ENCODE results near the gene SARDH. TPM values are rescaled to one million over a fixed set of nuclear protein-coding genes. Genes with fewer than 3 reads are reported as not detected.

SARDH gene
- total and polyA plus RNA-seq, 4 donors = 6.9 to 10.5 (median 8.8) TPM

- WGBS (ENCODE audit: insufficient coverage) = 86% methylated on average over 32 of the region's 32 CpGs
- H3K9me3 ChIP-seq (ENCODE audit: control insufficient read depth, insufficient read depth, low read length) = no peaks in the 10 kb centered on the region
- no peaks in the 10 kb centered on the region for H3K27me3 ChIP-seq (ENCODE audit: control insufficient read depth, insufficient read depth, low read length)
- H3K4me3 ChIP-seq (ENCODE audit: low read depth, low read length) = no peak overlapping the region
- H3K36me3 ChIP-seq (ENCODE audit: control insufficient read depth, insufficient read depth, low read length) = peaks cover 41% of the 10 kb centered on the region
- no peak overlapping the region for H3K27ac ChIP-seq (ENCODE audit: low read depth, low read length)
- H3K4me1 ChIP-seq (ENCODE audit: control insufficient read depth, insufficient read depth, low read length) = peaks cover 12% of the 10 kb centered on the region
- no peak for DNase-seq (ENCODE audit: low read depth in 4 of 6, low spot score in 6 of 6)
Observed at GRCh38 chr9:133693703-133694529, 44.2 kb downstream of the SARDH start.

- Histone ChIP-seq H3K27ac (ENCODE audit: low read depth, low read length) (no peak overlapping the region), H3K27me3 (ENCODE audit: control insufficient read depth, insufficient read depth, low read length) (no peaks in the 10 kb centered on the region), H3K4me1 (ENCODE audit: control insufficient read depth, insufficient read depth, low read length) (peaks cover 12% of the 10 kb centered on the region), H3K36me3 (ENCODE audit: control insufficient read depth, insufficient read depth, low read length) (peaks cover 48% of the 10 kb centered on the region), H3K9me3 (ENCODE audit: control insufficient read depth, insufficient read depth, low read length) (no peaks in the 10 kb centered on the region), H3K4me3 (ENCODE audit: low read depth, low read length) (no peak overlapping the region)
- 94% methylated on average over 9 of the region's 10 CpGs for WGBS (ENCODE audit: insufficient coverage)
- no peak for DNase-seq (ENCODE audit: low read depth in 4 of 6, low spot score in 6 of 6)
Observed at GRCh38 chr9:133693116-133693515, 45.0 kb downstream of the SARDH start.

- Histone ChIP-seq H3K27ac (ENCODE audit: low read depth, low read length) (no peak overlapping the region), H3K36me3 (ENCODE audit: control insufficient read depth, insufficient read depth, low read length) (peaks cover 51% of the 10 kb centered on the region), H3K27me3 (ENCODE audit: control insufficient read depth, insufficient read depth, low read length) (no peaks in the 10 kb centered on the region), H3K4me1 (ENCODE audit: control insufficient read depth, insufficient read depth, low read length) (peaks cover 12% of the 10 kb centered on the region), H3K4me3 (ENCODE audit: low read depth, low read length) (no peak overlapping the region), H3K9me3 (ENCODE audit: control insufficient read depth, insufficient read depth, low read length) (no peaks in the 10 kb centered on the region)
- 90% methylated on average over 22 of the region's 25 CpGs for WGBS (ENCODE audit: insufficient coverage)
- DNase-seq (ENCODE audit: low read depth in 4 of 6, low spot score in 6 of 6) = no peak
Observed at GRCh38 chr9:133692364-133692985, 45.7 kb downstream of the SARDH start.

- Histone ChIP-seq H3K36me3 (ENCODE audit: control insufficient read depth, insufficient read depth, low read length) (peaks cover 52% of the 10 kb centered on the region), H3K27ac (ENCODE audit: low read depth, low read length) (no peak overlapping the region), H3K4me3 (ENCODE audit: low read depth, low read length) (no peak overlapping the region), H3K27me3 (ENCODE audit: control insufficient read depth, insufficient read depth, low read length) (no peaks in the 10 kb centered on the region), H3K4me1 (ENCODE audit: control insufficient read depth, insufficient read depth, low read length) (peaks cover 12% of the 10 kb centered on the region), H3K9me3 (ENCODE audit: control insufficient read depth, insufficient read depth, low read length) (no peaks in the 10 kb centered on the region)
- WGBS (ENCODE audit: insufficient coverage) = 66% methylated on average over 19 of the region's 19 CpGs
- peak in 1 of 6 donors; percentile 49 for DNase-seq (ENCODE audit: low read depth in 4 of 6, low spot score in 6 of 6)
Observed at GRCh38 chr9:133691626-133692363, 46.4 kb downstream of the SARDH start.

GRCh38 chr9:133691191-133691590 lies 47.0 kb downstream of the SARDH start:
- Histone ChIP-seq H3K4me3 (ENCODE audit: low read depth, low read length) (no peak overlapping the region), H3K9me3 (ENCODE audit: control insufficient read depth, insufficient read depth, low read length) (no peaks in the 10 kb centered on the region)
- 65% methylated on average over 2 of the region's 4 CpGs for WGBS (ENCODE audit: insufficient coverage)

GRCh38 chr9:133690081-133690561 lies 48.0 kb downstream of the SARDH start:
- Histone ChIP-seq H3K9me3 (ENCODE audit: control insufficient read depth, insufficient read depth, low read length) (no peaks in the 10 kb centered on the region), H3K4me1 (ENCODE audit: control insufficient read depth, insufficient read depth, low read length) (peaks cover 24% of the 10 kb centered on the region), H3K27me3 (ENCODE audit: control insufficient read depth, insufficient read depth, low read length) (no peaks in the 10 kb centered on the region), H3K36me3 (ENCODE audit: control insufficient read depth, insufficient read depth, low read length) (peaks cover 52% of the 10 kb centered on the region), H3K4me3 (ENCODE audit: low read depth, low read length) (no peak overlapping the region), H3K27ac (ENCODE audit: low read depth, low read length) (no peak overlapping the region)
- no peak for DNase-seq (ENCODE audit: low read depth in 4 of 6, low spot score in 6 of 6)
- 93% methylated on average over 10 of the region's 11 CpGs for WGBS (ENCODE audit: insufficient coverage)

More at GRCh38 chr9:133691191-133691590, 47.0 kb downstream of the SARDH start:
- H3K36me3 ChIP-seq (ENCODE audit: control insufficient read depth, insufficient read depth, low read length) = peaks cover 55% of the 10 kb centered on the region
- no peaks in the 10 kb centered on the region for H3K27me3 ChIP-seq (ENCODE audit: control insufficient read depth, insufficient read depth, low read length)
- H3K27ac ChIP-seq (ENCODE audit: low read depth, low read length) = no peak overlapping the region
- H3K4me1 ChIP-seq (ENCODE audit: control insufficient read depth, insufficient read depth, low read length) = peaks cover 13% of the 10 kb centered on the region
- no peak for DNase-seq (ENCODE audit: low read depth in 4 of 6, low spot score in 6 of 6)

GRCh38 chr9:133689151-133689763 lies 48.9 kb downstream of the SARDH start:
- Histone ChIP-seq H3K4me3 (ENCODE audit: low read depth, low read length) (no peak overlapping the region), H3K36me3 (ENCODE audit: control insufficient read depth, insufficient read depth, low read length) (peaks cover 53% of the 10 kb centered on the region), H3K27me3 (ENCODE audit: control insufficient read depth, insufficient read depth, low read length) (no peaks in the 10 kb centered on the region), H3K4me1 (ENCODE audit: control insufficient read depth, insufficient read depth, low read length) (peaks cover 32% of the 10 kb centered on the region), H3K9me3 (ENCODE audit: control insufficient read depth, insufficient read depth, low read length) (no peaks in the 10 kb centered on the region), H3K27ac (ENCODE audit: low read depth, low read length) (no peak overlapping the region)
- WGBS (ENCODE audit: insufficient coverage) = 86% methylated on average over 8 of the region's 10 CpGs
- DNase-seq (ENCODE audit: low read depth in 4 of 6, low spot score in 6 of 6) = no peak

- no peak overlapping the region for H3K27ac ChIP-seq (ENCODE audit: low read depth, low read length)
- no peak overlapping the region for H3K4me3 ChIP-seq (ENCODE audit: low read depth, low read length)
- no peaks in the 10 kb centered on the region for H3K27me3 ChIP-seq (ENCODE audit: control insufficient read depth, insufficient read depth, low read length)
- WGBS (ENCODE audit: insufficient coverage) = 84% methylated on average over 29 of the region's 34 CpGs
- DNase-seq (ENCODE audit: low read depth in 4 of 6, low spot score in 6 of 6) = no peak
- no peaks in the 10 kb centered on the region for H3K9me3 ChIP-seq (ENCODE audit: control insufficient read depth, insufficient read depth, low read length)
- H3K36me3 ChIP-seq (ENCODE audit: control insufficient read depth, insufficient read depth, low read length) = peaks cover 49% of the 10 kb centered on the region
- peaks cover 37% of the 10 kb centered on the region for H3K4me1 ChIP-seq (ENCODE audit: control insufficient read depth, insufficient read depth, low read length)
Observed at GRCh38 chr9:133687856-133688761, 50.0 kb downstream of the SARDH start.
